ENCODE measurements around the gene UQCC2.

Gene UQCC2

GRCh38 chr6:33742837-33743236 is 31.3 kb upstream of the UQCC2 start:
- Histone ChIP-seq H3K27ac (ENCODE audit: low read depth, low read length) (no peak overlapping the region), H3K9ac (ENCODE audit: low read depth, low read length) (no peak overlapping the region), H3K4me3 (ENCODE audit: low read depth, low read length) (no peak overlapping the region), H3K4me1 (ENCODE audit: control insufficient read depth, insufficient read depth, low read length) (peaks cover 25% of the 10 kb centered on the region), H3K27me3 (ENCODE audit: control insufficient read depth, insufficient read depth, low read length) (no peaks in the 10 kb centered on the region; the same call in 1 of the 2 replicates), H3K36me3 (ENCODE audit: control insufficient read depth, insufficient read depth, low read length) (no peaks in the 10 kb centered on the region), H3K9me3 (ENCODE audit: control insufficient read depth, insufficient read depth, low read length) (no peaks in the 10 kb centered on the region)

GRCh38 chr6:33742092-33742491 is 30.6 kb upstream of the UQCC2 start:
- Histone ChIP-seq H3K27me3 (ENCODE audit: control insufficient read depth, insufficient read depth, low read length) (no peaks in the 10 kb centered on the region), H3K4me3 (ENCODE audit: low read depth, low read length) (no peak overlapping the region), H3K27ac (ENCODE audit: low read depth, low read length) (no peak overlapping the region), H3K36me3 (ENCODE audit: control insufficient read depth, insufficient read depth, low read length) (no peaks in the 10 kb centered on the region), H3K4me1 (ENCODE audit: control insufficient read depth, insufficient read depth, low read length) (peaks cover 25% of the 10 kb centered on the region), H3K9me3 (ENCODE audit: control insufficient read depth, insufficient read depth, low read length) (no peaks in the 10 kb centered on the region), H3K9ac (ENCODE audit: low read depth, low read length) (no peak overlapping the region)

GRCh38 chr6:33740794-33741193 is 29.3 kb upstream of the UQCC2 start:
- H3K9me3 ChIP-seq (ENCODE audit: control insufficient read depth, insufficient read depth, low read length), result no peaks in the 10 kb centered on the region
- H3K4me1 ChIP-seq (ENCODE audit: control insufficient read depth, insufficient read depth, low read length), result peaks cover 12% of the 10 kb centered on the region
- no peaks in the 10 kb centered on the region for H3K36me3 ChIP-seq (ENCODE audit: control insufficient read depth, insufficient read depth, low read length)
- H3K9ac ChIP-seq (ENCODE audit: low read depth, low read length), result no peak overlapping the region
- H3K27me3 ChIP-seq (ENCODE audit: control insufficient read depth, insufficient read depth, low read length), result no peaks in the 10 kb centered on the region
- no peak overlapping the region for H3K4me3 ChIP-seq (ENCODE audit: low read depth, low read length)
- H3K27ac ChIP-seq (ENCODE audit: low read depth, low read length), result no peak overlapping the region

GRCh38 chr6:33740204-33740608 is 28.7 kb upstream of the UQCC2 start:
- Histone ChIP-seq H3K4me3 (ENCODE audit: low read depth, low read length) (no peak overlapping the region), H3K36me3 (ENCODE audit: control insufficient read depth, insufficient read depth, low read length) (no peaks in the 10 kb centered on the region), H3K9me3 (ENCODE audit: control insufficient read depth, insufficient read depth, low read length) (no peaks in the 10 kb centered on the region), H3K4me1 (ENCODE audit: control insufficient read depth, insufficient read depth, low read length) (peaks cover 6% of the 10 kb centered on the region; the same call in 1 of the 2 replicates), H3K27me3 (ENCODE audit: control insufficient read depth, insufficient read depth, low read length) (no peaks in the 10 kb centered on the region), H3K9ac (ENCODE audit: low read depth, low read length) (no peak overlapping the region), H3K27ac (ENCODE audit: low read depth, low read length) (no peak overlapping the region)

- Histone ChIP-seq H3K36me3 (ENCODE audit: control insufficient read depth, insufficient read depth, low read length) (no peaks in the 10 kb centered on the region), H3K4me1 (ENCODE audit: control insufficient read depth, insufficient read depth, low read length) (peaks cover 2% of the 10 kb centered on the region; the same call in 1 of the 2 replicates), H3K4me3 (ENCODE audit: low read depth, low read length) (no peak overlapping the region), H3K9ac (ENCODE audit: low read depth, low read length) (no peak overlapping the region), H3K9me3 (ENCODE audit: control insufficient read depth, insufficient read depth, low read length) (no peaks in the 10 kb centered on the region), H3K27me3 (ENCODE audit: control insufficient read depth, insufficient read depth, low read length) (no peaks in the 10 kb centered on the region), H3K27ac (ENCODE audit: low read depth, low read length) (no peak overlapping the region)
These were observed 28.1 kb upstream of the UQCC2 start for GRCh38 chr6:33739571-33739970.

- Histone ChIP-seq H3K9me3 (ENCODE audit: control insufficient read depth, insufficient read depth, low read length) (no peaks in the 10 kb centered on the region), H3K27me3 (ENCODE audit: control insufficient read depth, insufficient read depth, low read length) (no peaks in the 10 kb centered on the region), H3K4me1 (ENCODE audit: control insufficient read depth, insufficient read depth, low read length) (no peaks in the 10 kb centered on the region; the same call in 1 of the 2 replicates), H3K9ac (ENCODE audit: low read depth, low read length) (no peak overlapping the region), H3K4me3 (ENCODE audit: low read depth, low read length) (no peak overlapping the region), H3K36me3 (ENCODE audit: control insufficient read depth, insufficient read depth, low read length) (no peaks in the 10 kb centered on the region), H3K27ac (ENCODE audit: low read depth, low read length) (no peak overlapping the region)
These were observed 27.4 kb upstream of the UQCC2 start for GRCh38 chr6:33738879-33739278.

GRCh38 chr6:33738153-33738552 is 26.7 kb upstream of the UQCC2 start:
- no peak overlapping the region for H3K27ac ChIP-seq (ENCODE audit: low read depth, low read length)
- no peaks in the 10 kb centered on the region for H3K27me3 ChIP-seq (ENCODE audit: control insufficient read depth, insufficient read depth, low read length)
- H3K9me3 ChIP-seq (ENCODE audit: control insufficient read depth, insufficient read depth, low read length), result no peaks in the 10 kb centered on the region
- no peaks in the 10 kb centered on the region; the same call in 1 of the 2 replicates for H3K4me1 ChIP-seq (ENCODE audit: control insufficient read depth, insufficient read depth, low read length)
- no peak overlapping the region for H3K9ac ChIP-seq (ENCODE audit: low read depth, low read length)
- H3K4me3 ChIP-seq (ENCODE audit: low read depth, low read length), result no peak overlapping the region
- H3K36me3 ChIP-seq (ENCODE audit: control insufficient read depth, insufficient read depth, low read length), result no peaks in the 10 kb centered on the region

GRCh38 chr6:33737267-33738026 is 25.9 kb upstream of the UQCC2 start:
- H3K9ac ChIP-seq (ENCODE audit: low read depth, low read length), result no peak overlapping the region
- no peaks in the 10 kb centered on the region for H3K36me3 ChIP-seq (ENCODE audit: control insufficient read depth, insufficient read depth, low read length)
- no peaks in the 10 kb centered on the region for H3K9me3 ChIP-seq (ENCODE audit: control insufficient read depth, insufficient read depth, low read length)
- no peak overlapping the region for H3K4me3 ChIP-seq (ENCODE audit: low read depth, low read length)
- no peak overlapping the region for H3K27ac ChIP-seq (ENCODE audit: low read depth, low read length)
- H3K27me3 ChIP-seq (ENCODE audit: control insufficient read depth, insufficient read depth, low read length), result no peaks in the 10 kb centered on the region
- no peaks in the 10 kb centered on the region for H3K4me1 ChIP-seq (ENCODE audit: control insufficient read depth, insufficient read depth, low read length)

- Histone ChIP-seq H3K27me3 (ENCODE audit: control insufficient read depth, insufficient read depth, low read length) (no peaks in the 10 kb centered on the region), H3K9ac (ENCODE audit: low read depth, low read length) (no peak overlapping the region), H3K27ac (ENCODE audit: low read depth, low read length) (no peak overlapping the region), H3K4me1 (ENCODE audit: control insufficient read depth, insufficient read depth, low read length) (no peaks in the 10 kb centered on the region), H3K36me3 (ENCODE audit: control insufficient read depth, insufficient read depth, low read length) (no peaks in the 10 kb centered on the region), H3K4me3 (ENCODE audit: low read depth, low read length) (no peak overlapping the region), H3K9me3 (ENCODE audit: control insufficient read depth, insufficient read depth, low read length) (no peaks in the 10 kb centered on the region)
These were observed 23.7 kb upstream of the UQCC2 start for GRCh38 chr6:33735216-33735615.

GRCh38 chr6:33733709-33734007 is 22.2 kb upstream of the UQCC2 start:
- Histone ChIP-seq H3K27me3 (ENCODE audit: control insufficient read depth, insufficient read depth, low read length) (no peaks in the 10 kb centered on the region), H3K9me3 (ENCODE audit: control insufficient read depth, insufficient read depth, low read length) (no peaks in the 10 kb centered on the region), H3K27ac (ENCODE audit: low read depth, low read length) (no peak overlapping the region), H3K36me3 (ENCODE audit: control insufficient read depth, insufficient read depth, low read length) (no peaks in the 10 kb centered on the region), H3K9ac (ENCODE audit: low read depth, low read length) (no peak overlapping the region), H3K4me3 (ENCODE audit: low read depth, low read length) (no peak overlapping the region), H3K4me1 (ENCODE audit: control insufficient read depth, insufficient read depth, low read length) (no peaks in the 10 kb centered on the region)

GRCh38 chr6:33732817-33733708 is 21.6 kb upstream of the UQCC2 start:
- no peak overlapping the region for H3K9ac ChIP-seq (ENCODE audit: low read depth, low read length)

More at GRCh38 chr6:33732817-33733708, 21.6 kb upstream of the UQCC2 start:
- Histone ChIP-seq H3K9me3 (ENCODE audit: control insufficient read depth, insufficient read depth, low read length) (no peaks in the 10 kb centered on the region), H3K4me3 (ENCODE audit: low read depth, low read length) (no peak overlapping the region), H3K27me3 (ENCODE audit: control insufficient read depth, insufficient read depth, low read length) (no peaks in the 10 kb centered on the region), H3K36me3 (ENCODE audit: control insufficient read depth, insufficient read depth, low read length) (no peaks in the 10 kb centered on the region), H3K27ac (ENCODE audit: low read depth, low read length) (no peak overlapping the region), H3K4me1 (ENCODE audit: control insufficient read depth, insufficient read depth, low read length) (no peaks in the 10 kb centered on the region)

Data from HUES48 (cell line).